Measurements from ENCODE around the gene PCCA.
"Not testable (repeated sequence)": the region's sequence is repeated elsewhere in the genome, so short reads cannot be mapped to it uniquely, and the experiment has no call there.

GRCh38 chr13:100083401-100083800 is 5.5 kb upstream of the PCCA start:
- not testable (repeated sequence) for TF ChIP-seq CTCF (IDR thresholded peaks at IDR 0.05); EZH2 (IDR thresholded peaks at IDR 0.05; ENCODE audit: borderline replicate concordance, insufficient read depth, low read depth, low read length, poor library complexity, severe bottlenecking)
